Measurements from ENCODE around the gene PBX3. TPM values are rescaled to one million over a fixed set of nuclear protein-coding genes. Genes with fewer than 3 reads are reported as not detected.

Gene PBX3
- total RNA-seq, 1 experiment from 2014 or later, result 10.4 TPM

GRCh38 chr9:125966466-125966865 lies 219.3 kb downstream of the PBX3 start:
- no peak for DNase-seq (ENCODE audit: low read depth, low spot score)
- in situ Hi-C loops (cut with HindIII; ENCODE audit: low pct_unique_long_range_greater_than_20kb, low sequenced_read_pairs), result no loop called here

GRCh38 chr9:125966959-125967711 lies 220.0 kb downstream of the PBX3 start:
- DNase-seq (ENCODE audit: low read depth, low spot score), result no peak
- in situ Hi-C loops (cut with HindIII; ENCODE audit: low pct_unique_long_range_greater_than_20kb, low sequenced_read_pairs), result no loop called here

- in situ Hi-C loops (cut with HindIII; ENCODE audit: low pct_unique_long_range_greater_than_20kb, low sequenced_read_pairs), result no loop called here
- no peak for DNase-seq (ENCODE audit: low read depth, low spot score)
Measured at GRCh38 chr9:125968714-125969374, 221.7 kb downstream of the PBX3 start.

- DNase-seq (ENCODE audit: low read depth, low spot score), result no peak
- in situ Hi-C loops (cut with HindIII; ENCODE audit: low pct_unique_long_range_greater_than_20kb, low sequenced_read_pairs), result no loop called here
Measured at GRCh38 chr9:125969462-125969861, 222.3 kb downstream of the PBX3 start.

- no peak for DNase-seq (ENCODE audit: low read depth, low spot score)
- in situ Hi-C loops (cut with HindIII; ENCODE audit: low pct_unique_long_range_greater_than_20kb, low sequenced_read_pairs), result no loop called here
Measured at GRCh38 chr9:125969868-125970267, 222.7 kb downstream of the PBX3 start.

- no peak for DNase-seq (ENCODE audit: low read depth, low spot score)
- in situ Hi-C loops (cut with HindIII; ENCODE audit: low pct_unique_long_range_greater_than_20kb, low sequenced_read_pairs), result no loop called here
Measured at GRCh38 chr9:125970340-125970739, 223.2 kb downstream of the PBX3 start.

DNA sequence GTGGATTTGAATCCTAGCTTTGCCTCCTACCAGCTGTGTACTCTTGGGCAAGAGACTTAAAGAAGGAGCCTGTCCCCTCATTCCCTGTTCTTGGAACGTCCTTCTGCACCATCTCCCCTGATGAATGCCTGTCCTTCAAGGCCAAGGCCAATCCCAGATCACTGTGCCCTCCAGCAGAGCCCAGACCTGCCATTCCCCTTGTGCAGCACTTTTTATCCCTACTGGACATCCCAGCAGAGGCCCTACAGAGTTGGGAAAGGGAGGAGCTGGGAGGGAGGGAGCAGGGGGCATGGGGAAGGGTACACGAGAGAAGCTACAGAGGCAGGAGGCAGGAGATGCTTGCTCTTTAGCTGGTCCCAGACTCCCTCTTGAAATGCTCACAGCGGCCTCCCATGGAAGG lies 223.9 kb downstream of the PBX3 start:
- in situ Hi-C loops (cut with HindIII; ENCODE audit: low pct_unique_long_range_greater_than_20kb, low sequenced_read_pairs), result no loop called here
- no peak for DNase-seq (ENCODE audit: low read depth, low spot score)

- no peak for DNase-seq (ENCODE audit: low read depth, low spot score)
- in situ Hi-C loops (cut with HindIII; ENCODE audit: low pct_unique_long_range_greater_than_20kb, low sequenced_read_pairs), result no loop called here
Measured at GRCh38 chr9:125972012-125972729, 225.0 kb downstream of the PBX3 start.

DNA sequence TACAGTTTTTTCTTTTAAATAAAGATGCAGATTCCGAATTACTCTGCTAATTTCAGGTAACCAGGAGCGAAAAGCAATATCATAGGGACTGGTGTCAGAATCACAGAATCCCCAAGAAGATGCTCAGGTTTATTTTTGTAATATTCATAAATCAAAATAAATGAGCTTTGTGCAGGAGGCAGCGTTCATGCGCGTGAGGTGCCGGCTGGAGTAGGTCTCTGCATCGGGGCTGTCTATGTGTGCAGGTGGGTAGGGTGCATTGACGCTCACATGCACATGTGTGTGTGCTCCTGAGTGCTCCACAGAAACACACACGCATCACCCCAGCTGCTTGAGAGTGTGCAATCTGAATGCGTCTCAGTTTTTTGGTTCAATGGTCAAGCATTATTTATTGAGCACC lies 226.4 kb downstream of the PBX3 start:
- no peak for DNase-seq (ENCODE audit: low read depth, low spot score)
- in situ Hi-C loops (cut with HindIII; ENCODE audit: low pct_unique_long_range_greater_than_20kb, low sequenced_read_pairs), result no loop called here

DNA sequence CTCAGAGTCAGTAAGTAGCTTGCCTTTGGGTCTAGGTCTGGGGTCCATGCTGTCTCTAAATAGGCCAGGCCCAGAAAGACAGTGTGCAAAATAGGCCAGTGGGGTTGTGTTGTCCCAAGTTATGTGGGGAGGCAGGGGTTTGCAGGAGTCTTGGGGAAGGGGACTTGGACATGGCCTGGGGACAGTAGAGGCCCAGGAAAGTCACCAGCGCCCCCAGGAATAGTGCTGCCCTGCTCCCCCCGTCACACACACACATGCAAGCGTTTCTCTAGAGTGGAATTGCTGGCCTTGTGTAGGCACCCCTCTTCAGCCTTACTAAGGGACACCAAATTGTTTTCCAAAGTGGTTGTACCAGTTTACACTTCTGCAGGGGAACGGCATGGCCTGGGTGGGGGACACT lies 227.5 kb downstream of the PBX3 start:
- no peak for DNase-seq (ENCODE audit: low read depth, low spot score)
- in situ Hi-C loops (cut with HindIII; ENCODE audit: low pct_unique_long_range_greater_than_20kb, low sequenced_read_pairs), result no loop called here

DNA sequence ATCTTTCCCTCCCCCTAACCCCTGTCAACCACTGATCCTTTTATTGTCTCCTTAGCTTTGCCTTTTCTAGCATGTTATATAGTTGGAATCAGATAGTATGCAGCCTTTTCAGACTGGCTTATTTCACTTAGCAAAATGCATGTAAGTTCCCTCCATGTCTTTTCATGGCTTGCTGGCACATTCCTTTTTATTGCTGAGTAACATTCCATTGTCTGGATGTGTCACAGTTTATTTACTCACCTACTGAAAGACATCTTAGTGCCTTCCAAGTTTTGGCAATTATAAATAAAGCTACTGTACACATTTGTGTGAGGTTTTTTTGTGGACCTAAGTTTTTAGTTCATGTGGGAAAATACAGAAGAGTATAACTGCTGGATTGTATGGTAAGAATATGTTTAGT lies 230.1 kb downstream of the PBX3 start:
- in situ Hi-C loops (cut with HindIII; ENCODE audit: low pct_unique_long_range_greater_than_20kb, low sequenced_read_pairs), result no loop called here
- DNase-seq (ENCODE audit: low read depth, low spot score), result no peak

GRCh38 chr9:125979383-125979782 lies 232.2 kb downstream of the PBX3 start:
- DNase-seq (ENCODE audit: low read depth, low spot score), result no peak
- in situ Hi-C loops (cut with HindIII; ENCODE audit: low pct_unique_long_range_greater_than_20kb, low sequenced_read_pairs), result no loop called here

- no peak for DNase-seq (ENCODE audit: low read depth, low spot score)
- in situ Hi-C loops (cut with HindIII; ENCODE audit: low pct_unique_long_range_greater_than_20kb, low sequenced_read_pairs), result no loop called here
Measured at GRCh38 chr9:125982798-125983406, 235.7 kb downstream of the PBX3 start.

- DNase-seq (ENCODE audit: low read depth, low spot score), result no peak
- in situ Hi-C loops (cut with HindIII; ENCODE audit: low pct_unique_long_range_greater_than_20kb, low sequenced_read_pairs), result no loop called here
Measured at GRCh38 chr9:125983681-125984080, 236.5 kb downstream of the PBX3 start.

GRCh38 chr9:125984461-125984860 lies 237.3 kb downstream of the PBX3 start:
- DNase-seq (ENCODE audit: low read depth, low spot score), result no peak
- in situ Hi-C loops (cut with HindIII; ENCODE audit: low pct_unique_long_range_greater_than_20kb, low sequenced_read_pairs), result no loop called here

GRCh38 chr9:125985142-125985997 lies 238.2 kb downstream of the PBX3 start:
- in situ Hi-C loops (cut with HindIII; ENCODE audit: low pct_unique_long_range_greater_than_20kb, low sequenced_read_pairs), result no loop called here

GRCh38 chr9:125985998-125986655 lies 239.0 kb downstream of the PBX3 start:
- in situ Hi-C loops (cut with HindIII; ENCODE audit: low pct_unique_long_range_greater_than_20kb, low sequenced_read_pairs), result no loop called here
- DNase-seq (ENCODE audit: low read depth, low spot score), result no peak

More at GRCh38 chr9:125985142-125985997, 238.2 kb downstream of the PBX3 start:
- no peak for DNase-seq (ENCODE audit: low read depth, low spot score)
